WTC11 (cell line): ENCODE data around the gene CENPB. TPM values are rescaled to one million over a fixed set of nuclear protein-coding genes. Genes with fewer than 3 reads are reported as not detected.

Experiments
- ATAC-seq: fragments of 200-7000 bp; cut with Tn5 transposase; 2 replicates; pipeline ENCODE4 v1.10.0; 2021; ENCODE audit warnings: mild to moderate bottlenecking, moderate library complexity
- CTCF ChIA-PET: fragments of 300-600 bp; sonication (Branson Sonifier 250); formaldehyde crosslinking; loops from one replicate; lab custom pipeline; 2021; ENCODE audit warnings: antibody characterized with exemption; lab: Charles Lee
- POLR2A ChIA-PET: fragments of 350-600 bp; sonication (Branson Sonifier 250); formaldehyde crosslinking; loops from one replicate; lab custom pipeline; 2021; ENCODE audit warnings: antibody characterized with exemption; lab: Charles Lee
- DNase-seq: peaks from one replicate; pipeline ENCODE4 v3.0.0; 2021; ENCODE audit warnings: low spot score
- H3K27ac Mint-ChIP-seq: 2 replicates; pipeline ENCODE4 v1.8.0; 2021; ENCODE audit warnings: mixed read lengths
- H3K27me3 Mint-ChIP-seq: 2 replicates; pipeline ENCODE4 v1.8.0; 2021; ENCODE audit warnings: low read depth, mild to moderate bottlenecking, moderate library complexity, mixed read lengths
- H3K36me3 Mint-ChIP-seq: 2 replicates; pipeline ENCODE4 v1.8.0; 2021; ENCODE audit warnings: mixed read lengths
- H3K4me1 Mint-ChIP-seq: 2 replicates; pipeline ENCODE4 v1.8.0; 2022; ENCODE audit warnings: mixed read lengths
- H3K4me3 Mint-ChIP-seq: 2 replicates; pipeline ENCODE4 v1.8.0; 2021; ENCODE audit warnings: mild to moderate bottlenecking, moderate library complexity, mixed read lengths
- H3K9me3 Mint-ChIP-seq: 2 replicates; pipeline ENCODE4 v1.8.0; 2021; ENCODE audit warnings: mixed read lengths
- ATF1 ChIP-seq: sonication (generic); formaldehyde crosslinking; IDR thresholded peaks from 2 replicates; pipeline ENCODE4 v1.8.1; 2023; ENCODE audit warnings: mild to moderate bottlenecking, moderate library complexity, missing genetic modification reagents
- ATF2 ChIP-seq: sonication (generic); formaldehyde crosslinking; IDR thresholded peaks from 2 replicates; pipeline ENCODE4 v1.8.1; 2022; ENCODE audit warnings: low read depth, missing genetic modification reagents, borderline replicate concordance
- CREM ChIP-seq: sonication (generic); formaldehyde crosslinking; IDR thresholded peaks from 2 replicates; pipeline ENCODE4 v1.8.1; 2022; ENCODE audit warnings: mild to moderate bottlenecking, missing genetic modification reagents, moderate library complexity
- FOXJ3 ChIP-seq: sonication (generic); formaldehyde crosslinking; IDR thresholded peaks from 2 replicates; pipeline ENCODE4 v1.9.0; 2021; ENCODE audit warnings: missing genetic modification reagents, mild to moderate bottlenecking, borderline replicate concordance
- NFATC4 ChIP-seq: fragments of 250-450 bp; sonication (Bioruptor Pico); IDR thresholded peaks from 2 replicates; pipeline ENCODE4 v1.9.0; 2021; ENCODE audit warnings: mild to moderate bottlenecking
- NFE2L1 ChIP-seq: sonication (generic); formaldehyde crosslinking; IDR thresholded peaks from 2 replicates; pipeline ENCODE4 v1.8.1; 2023; ENCODE audit warnings: missing genetic modification reagents
- RORB ChIP-seq: fragments of 250-450 bp; sonication (Bioruptor Pico); IDR thresholded peaks from 2 replicates; pipeline ENCODE4 v1.9.0; 2021; ENCODE audit warnings: mild to moderate bottlenecking
- SMAD3 ChIP-seq: sonication (generic); formaldehyde crosslinking; IDR thresholded peaks from 2 replicates; pipeline ENCODE4 v1.8.0; 2022; ENCODE audit warnings: missing genetic modification reagents, mild to moderate bottlenecking, borderline replicate concordance
- SP1 ChIP-seq: sonication (generic); formaldehyde crosslinking; conservative IDR thresholded peaks from 2 replicates; pipeline ENCODE4 v1.8.1; 2022; ENCODE audit warnings: missing genetic modification reagents
- ZBTB21 ChIP-seq: sonication (generic); formaldehyde crosslinking; IDR thresholded peaks from 2 replicates; pipeline ENCODE4 v1.8.1; 2023; ENCODE audit warnings: mild to moderate bottlenecking, missing genetic modification reagents, borderline replicate concordance
- ZNF263 ChIP-seq: sonication (generic); formaldehyde crosslinking; IDR thresholded peaks from 2 replicates; pipeline ENCODE4 v1.8.1; 2022; ENCODE audit warnings: low read depth, mild to moderate bottlenecking, moderate library complexity, missing genetic modification reagents
- ZNF416 ChIP-seq: fragments of 250-450 bp; sonication (Bioruptor Pico); IDR thresholded peaks from 2 replicates; pipeline ENCODE4 v1.9.0; 2021; ENCODE audit warnings: mild to moderate bottlenecking, inconsistent platforms
- ZNF671 ChIP-seq: fragments of 250-450 bp; sonication (Bioruptor Pico); IDR thresholded peaks from 2 replicates; pipeline ENCODE4 v1.8.0; 2021; ENCODE audit warnings: mild to moderate bottlenecking
- total RNA-seq: library from RNA; stranded (reverse); gene quantifications from 3 replicates; pipeline ENCODE4 v1.2.3, GENCODE V29; 2021
- TF ChIP-seq, protein P1 (sequence below): sonication (generic); formaldehyde crosslinking; IDR thresholded peaks from 2 replicates; pipeline ENCODE4 v1.8.1; 2022; ENCODE audit warnings: low read depth, mild to moderate bottlenecking, moderate library complexity, missing genetic modification reagents, borderline replicate concordance
- TF ChIP-seq, protein P2 (sequence below): sonication (generic); formaldehyde crosslinking; IDR thresholded peaks from 2 replicates; pipeline ENCODE4 v1.8.0; 2022; ENCODE audit warnings: mild to moderate bottlenecking, missing genetic modification reagents
- TF ChIP-seq, protein P3 (sequence below): fragments of 250-450 bp; sonication (Bioruptor Pico); IDR thresholded peaks from 2 replicates; pipeline ENCODE4 v1.9.0; 2021; ENCODE audit warnings: mild to moderate bottlenecking
- TF ChIP-seq, protein P4 (sequence below): sonication (generic); formaldehyde crosslinking; conservative IDR thresholded peaks from 2 replicates; pipeline ENCODE4 v1.8.1; 2022; ENCODE audit warnings: mild to moderate bottlenecking, missing genetic modification reagents
- TF ChIP-seq, protein P5 (sequence below): sonication (generic); formaldehyde crosslinking; IDR thresholded peaks from 2 replicates; pipeline ENCODE4 v1.8.0; 2023; ENCODE audit warnings: mild to moderate bottlenecking, missing genetic modification reagents

CENPB gene
- total RNA-seq, 1 experiment from 2014 or later = 58.7 TPM

GRCh38 chr20:3741836-3742458 is 44.6 kb downstream of the CENPB start:
- no peak for ATAC-seq
- no peak overlapping the region for H3K4me3 Mint-ChIP-seq
- TF ChIP-seq CREM (no peak), ZNF416 (CRISPR knock-in tag) (no peak), ATF1 (CRISPR knock-in tag) (no peak), SMAD3 (no peak), NFE2L1 (CRISPR knock-in tag) (no peak), ATF2 (CRISPR knock-in tag) (no peak), SP1 (CRISPR knock-in tag) (no peak), ZNF263 (CRISPR knock-in tag) (no peak), ZNF671 (CRISPR knock-in tag) (no peak), ZBTB21 (CRISPR knock-in tag) (no peak), FOXJ3 (no peak)
- TF ChIP-seq, protein P1, sequence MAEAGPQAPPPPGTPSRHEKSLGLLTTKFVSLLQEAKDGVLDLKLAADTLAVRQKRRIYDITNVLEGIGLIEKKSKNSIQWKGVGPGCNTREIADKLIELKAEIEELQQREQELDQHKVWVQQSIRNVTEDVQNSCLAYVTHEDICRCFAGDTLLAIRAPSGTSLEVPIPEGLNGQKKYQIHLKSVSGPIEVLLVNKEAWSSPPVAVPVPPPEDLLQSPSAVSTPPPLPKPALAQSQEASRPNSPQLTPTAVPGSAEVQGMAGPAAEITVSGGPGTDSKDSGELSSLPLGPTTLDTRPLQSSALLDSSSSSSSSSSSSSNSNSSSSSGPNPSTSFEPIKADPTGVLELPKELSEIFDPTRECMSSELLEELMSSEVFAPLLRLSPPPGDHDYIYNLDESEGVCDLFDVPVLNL = no peak
- CTCF ChIA-PET = interaction anchor here (1.0 to 3.7 kb wide), 8 partner anchors 8 to 65 kb away, joined by 3 to 47 read pairs (median 7); partner anchors contain the start of genes ADISSP and HSPA12B
- peaks cover 19% of the 10 kb centered on the region for H3K27me3 Mint-ChIP-seq
- no peaks in the 10 kb centered on the region for H3K9me3 Mint-ChIP-seq
- H3K27ac Mint-ChIP-seq = no peak overlapping the region; the same call in 1 of the 2 replicates
- H3K36me3 Mint-ChIP-seq = no peaks in the 10 kb centered on the region
- H3K4me1 Mint-ChIP-seq = peaks cover 36% of the 10 kb centered on the region
- POLR2A ChIA-PET = no interaction called here
- no peak for DNase-seq

- DNase-seq = no peak
- Mint-ChIP-seq H3K36me3 (no peaks in the 10 kb centered on the region), H3K4me3 (no peak overlapping the region)
- TF ChIP-seq, protein P2, sequence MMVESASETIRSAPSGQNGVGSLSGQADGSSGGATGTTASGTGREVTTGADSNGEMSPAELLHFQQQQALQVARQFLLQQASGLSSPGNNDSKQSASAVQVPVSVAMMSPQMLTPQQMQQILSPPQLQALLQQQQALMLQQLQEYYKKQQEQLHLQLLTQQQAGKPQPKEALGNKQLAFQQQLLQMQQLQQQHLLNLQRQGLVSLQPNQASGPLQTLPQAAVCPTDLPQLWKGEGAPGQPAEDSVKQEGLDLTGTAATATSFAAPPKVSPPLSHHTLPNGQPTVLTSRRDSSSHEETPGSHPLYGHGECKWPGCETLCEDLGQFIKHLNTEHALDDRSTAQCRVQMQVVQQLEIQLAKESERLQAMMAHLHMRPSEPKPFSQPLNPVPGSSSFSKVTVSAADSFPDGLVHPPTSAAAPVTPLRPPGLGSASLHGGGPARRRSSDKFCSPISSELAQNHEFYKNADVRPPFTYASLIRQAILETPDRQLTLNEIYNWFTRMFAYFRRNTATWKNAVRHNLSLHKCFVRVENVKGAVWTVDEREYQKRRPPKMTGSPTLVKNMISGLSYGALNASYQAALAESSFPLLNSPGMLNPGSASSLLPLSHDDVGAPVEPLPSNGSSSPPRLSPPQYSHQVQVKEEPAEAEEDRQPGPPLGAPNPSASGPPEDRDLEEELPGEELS (CRISPR knock-in tag) = no peak
- TF ChIP-seq, protein P3, sequence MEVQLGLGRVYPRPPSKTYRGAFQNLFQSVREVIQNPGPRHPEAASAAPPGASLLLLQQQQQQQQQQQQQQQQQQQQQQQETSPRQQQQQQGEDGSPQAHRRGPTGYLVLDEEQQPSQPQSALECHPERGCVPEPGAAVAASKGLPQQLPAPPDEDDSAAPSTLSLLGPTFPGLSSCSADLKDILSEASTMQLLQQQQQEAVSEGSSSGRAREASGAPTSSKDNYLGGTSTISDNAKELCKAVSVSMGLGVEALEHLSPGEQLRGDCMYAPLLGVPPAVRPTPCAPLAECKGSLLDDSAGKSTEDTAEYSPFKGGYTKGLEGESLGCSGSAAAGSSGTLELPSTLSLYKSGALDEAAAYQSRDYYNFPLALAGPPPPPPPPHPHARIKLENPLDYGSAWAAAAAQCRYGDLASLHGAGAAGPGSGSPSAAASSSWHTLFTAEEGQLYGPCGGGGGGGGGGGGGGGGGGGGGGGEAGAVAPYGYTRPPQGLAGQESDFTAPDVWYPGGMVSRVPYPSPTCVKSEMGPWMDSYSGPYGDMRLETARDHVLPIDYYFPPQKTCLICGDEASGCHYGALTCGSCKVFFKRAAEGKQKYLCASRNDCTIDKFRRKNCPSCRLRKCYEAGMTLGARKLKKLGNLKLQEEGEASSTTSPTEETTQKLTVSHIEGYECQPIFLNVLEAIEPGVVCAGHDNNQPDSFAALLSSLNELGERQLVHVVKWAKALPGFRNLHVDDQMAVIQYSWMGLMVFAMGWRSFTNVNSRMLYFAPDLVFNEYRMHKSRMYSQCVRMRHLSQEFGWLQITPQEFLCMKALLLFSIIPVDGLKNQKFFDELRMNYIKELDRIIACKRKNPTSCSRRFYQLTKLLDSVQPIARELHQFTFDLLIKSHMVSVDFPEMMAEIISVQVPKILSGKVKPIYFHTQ (CRISPR knock-in tag) = no peak
- TF ChIP-seq, protein P4, sequence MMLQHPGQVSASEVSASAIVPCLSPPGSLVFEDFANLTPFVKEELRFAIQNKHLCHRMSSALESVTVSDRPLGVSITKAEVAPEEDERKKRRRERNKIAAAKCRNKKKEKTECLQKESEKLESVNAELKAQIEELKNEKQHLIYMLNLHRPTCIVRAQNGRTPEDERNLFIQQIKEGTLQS (CRISPR knock-in tag) = no peak
- TF ChIP-seq RORB = no peak
- TF ChIP-seq ZNF416 (CRISPR knock-in tag) = no peak
- no peak for TF ChIP-seq NFATC4
- TF ChIP-seq, protein P5, sequence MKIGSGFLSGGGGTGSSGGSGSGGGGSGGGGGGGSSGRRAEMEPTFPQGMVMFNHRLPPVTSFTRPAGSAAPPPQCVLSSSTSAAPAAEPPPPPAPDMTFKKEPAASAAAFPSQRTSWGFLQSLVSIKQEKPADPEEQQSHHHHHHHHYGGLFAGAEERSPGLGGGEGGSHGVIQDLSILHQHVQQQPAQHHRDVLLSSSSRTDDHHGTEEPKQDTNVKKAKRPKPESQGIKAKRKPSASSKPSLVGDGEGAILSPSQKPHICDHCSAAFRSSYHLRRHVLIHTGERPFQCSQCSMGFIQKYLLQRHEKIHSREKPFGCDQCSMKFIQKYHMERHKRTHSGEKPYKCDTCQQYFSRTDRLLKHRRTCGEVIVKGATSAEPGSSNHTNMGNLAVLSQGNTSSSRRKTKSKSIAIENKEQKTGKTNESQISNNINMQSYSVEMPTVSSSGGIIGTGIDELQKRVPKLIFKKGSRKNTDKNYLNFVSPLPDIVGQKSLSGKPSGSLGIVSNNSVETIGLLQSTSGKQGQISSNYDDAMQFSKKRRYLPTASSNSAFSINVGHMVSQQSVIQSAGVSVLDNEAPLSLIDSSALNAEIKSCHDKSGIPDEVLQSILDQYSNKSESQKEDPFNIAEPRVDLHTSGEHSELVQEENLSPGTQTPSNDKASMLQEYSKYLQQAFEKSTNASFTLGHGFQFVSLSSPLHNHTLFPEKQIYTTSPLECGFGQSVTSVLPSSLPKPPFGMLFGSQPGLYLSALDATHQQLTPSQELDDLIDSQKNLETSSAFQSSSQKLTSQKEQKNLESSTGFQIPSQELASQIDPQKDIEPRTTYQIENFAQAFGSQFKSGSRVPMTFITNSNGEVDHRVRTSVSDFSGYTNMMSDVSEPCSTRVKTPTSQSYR (CRISPR knock-in tag) = no peak
- TF ChIP-seq, all 79 proteins: peak for 0
- Mint-ChIP-seq H3K9me3 (no peaks in the 10 kb centered on the region), H3K27me3 (peaks cover 7% of the 10 kb centered on the region), H3K4me1 (peaks cover 33% of the 10 kb centered on the region), H3K27ac (peak overlapping the region; percentile 79; the same call in 1 of the 2 replicates)
- ChIA-PET POLR2A (no interaction called here), CTCF (interaction anchor here (0.5 to 3.7 kb wide), 17 partner anchors 9 to 139 kb away, joined by 3 to 47 read pairs (median 5); partner anchors contain the start of genes ADISSP, AP5S1 and HSPA12B)
- no peak for ATAC-seq
Observed at GRCh38 chr20:3740615-3741301, 45.8 kb downstream of the CENPB start.
